WERI-Rb-1 (cell line): Measurements from ENCODE around the gene PSMG1.

Experiments
- DNase-seq: peaks from one replicate; pipeline ENCODE4 v3.0.0-alpha.2; 2020
- H3K27ac ChIP-seq: fragments of 250-450 bp; sonication (Bioruptor Pico); 2 replicates; pipeline ENCODE4 v1.5.1; 2020; ENCODE audit warnings: mild to moderate bottlenecking, moderate library complexity
- H3K27me3 ChIP-seq: fragments of 250-450 bp; sonication (Bioruptor Pico); 2 replicates; pipeline ENCODE4 v1.5.1; 2021; ENCODE audit warnings: mild to moderate bottlenecking, low read depth, moderate library complexity; ENCODE audit not compliant: insufficient read depth, severe bottlenecking
- H3K36me3 ChIP-seq: fragments of 250-450 bp; sonication (Bioruptor Pico); 2 replicates; pipeline ENCODE4 v1.5.1; 2020; ENCODE audit warnings: mild to moderate bottlenecking, moderate library complexity
- H3K4me3 ChIP-seq: 2 replicates; pipeline ENCODE4 v1.5.1; 2011; ENCODE audit warnings: low read depth, mild to moderate bottlenecking, control low read depth, low read length
- H3K9me3 ChIP-seq: fragments of 250-450 bp; sonication (Bioruptor Pico); 2 replicates; pipeline ENCODE4 v1.5.1; 2021; ENCODE audit warnings: mild to moderate bottlenecking, moderate library complexity; ENCODE audit not compliant: severe bottlenecking
- CTCF ChIP-seq: IDR thresholded peaks from 2 replicates; pipeline ENCODE4 v1.5.1; 2011; ENCODE audit warnings: low read depth, mild to moderate bottlenecking, control low read depth, inconsistent platforms, low read length

Gene PSMG1

GRCh38 chr21:39173716-39174680 lies 9.3 kb downstream of the PSMG1 start:
- no peak for TF ChIP-seq CTCF
- Histone ChIP-seq H3K4me3 (no peak overlapping the region), H3K36me3 (peaks cover 60% of the 10 kb centered on the region), H3K27ac (no peak overlapping the region), H3K9me3 (no peaks in the 10 kb centered on the region), H3K27me3 (no peaks in the 10 kb centered on the region)
- no peak for DNase-seq

GRCh38 chr21:39169906-39170305 lies 13.3 kb downstream of the PSMG1 start:
- H3K36me3 ChIP-seq: peaks cover 34% of the 10 kb centered on the region
- DNase-seq: no peak
- no peak overlapping the region for H3K4me3 ChIP-seq
- TF ChIP-seq CTCF: no peak
- no peaks in the 10 kb centered on the region for H3K27me3 ChIP-seq
- no peak overlapping the region for H3K27ac ChIP-seq
- peaks cover 3% of the 10 kb centered on the region for H3K9me3 ChIP-seq

GRCh38 chr21:39168800-39169199 lies 14.5 kb downstream of the PSMG1 start:
- no peak for DNase-seq
- Histone ChIP-seq H3K9me3 (peaks cover 14% of the 10 kb centered on the region), H3K27me3 (no peaks in the 10 kb centered on the region), H3K36me3 (peaks cover 28% of the 10 kb centered on the region), H3K4me3 (no peak overlapping the region), H3K27ac (no peak overlapping the region)
- TF ChIP-seq CTCF: no peak

GRCh38 chr21:39164523-39164922 lies 18.7 kb downstream of the PSMG1 start:
- Histone ChIP-seq H3K9me3 (peaks cover 15% of the 10 kb centered on the region), H3K4me3 (no peak overlapping the region), H3K27ac (no peak overlapping the region), H3K36me3 (peaks cover 4% of the 10 kb centered on the region), H3K27me3 (no peaks in the 10 kb centered on the region)
- TF ChIP-seq CTCF: no peak
- no peak for DNase-seq

GRCh38 chr21:39161064-39161463 lies 22.2 kb downstream of the PSMG1 start:
- no peak overlapping the region for H3K27ac ChIP-seq
- no peaks in the 10 kb centered on the region; the same call in 1 of the 2 replicates for H3K36me3 ChIP-seq
- H3K9me3 ChIP-seq: peaks cover 18% of the 10 kb centered on the region
- H3K27me3 ChIP-seq: no peaks in the 10 kb centered on the region
- no peak overlapping the region for H3K4me3 ChIP-seq
- DNase-seq: no peak
- no peak for TF ChIP-seq CTCF
